Vagina (tissue), 2 donors: ENCODE results near the gene ETS1. TPM values are rescaled to one million over a fixed set of nuclear protein-coding genes. Genes with fewer than 3 reads are reported as not detected.

Experiments
- DNase-seq, 2 donors: peaks; one replicate each; pipeline ENCODE4 v3.0.0-alpha.2; 2017; ENCODE audit errors: extremely low spot score in 2 of 2
- H3K27ac ChIP-seq: fragments of 200-600 bp; sonication (generic); one replicate; pipeline ENCODE4 v1.5.1; 2019
- H3K27me3 ChIP-seq: fragments of 200-600 bp; sonication (generic); one replicate; pipeline ENCODE4 v1.5.1; 2019
- H3K36me3 ChIP-seq, 2 donors: fragments of 200-600 bp; sonication (generic); one replicate each; pipeline ENCODE4 v1.5.1; 2017 to 2019
- H3K4me1 ChIP-seq: fragments of 200-600 bp; sonication (generic); one replicate; pipeline ENCODE4 v1.5.1; 2019
- H3K4me3 ChIP-seq, 2 donors: fragments of 200-600 bp; sonication (generic); 1 replicate in 1 of 2; 2 replicates in 1 of 2; pipeline ENCODE4 v1.5.1; 2016 to 2019
- H3K9me3 ChIP-seq: fragments of 200-600 bp; sonication (generic); one replicate; pipeline ENCODE4 v1.5.1; 2019
- POLR2A ChIP-seq, 2 donors: fragments of 450-650 bp; IDR thresholded peaks; one replicate each; pipeline ENCODE4 v1.6.1; 2017; ENCODE audit warnings: antibody characterized with exemption in 2 of 2, mild to moderate bottlenecking in 2 of 2, moderate library complexity in 2 of 2
- POLR2AphosphoS5 ChIP-seq, 2 donors: sonication (generic); formaldehyde crosslinking; IDR thresholded peaks; one replicate each; pipeline ENCODE4 v1.9.0; 2017; ENCODE audit warnings: antibody characterized with exemption in 2 of 2, mild to moderate bottlenecking in 2 of 2, low read depth in 1 of 2; ENCODE audit not compliant: insufficient read depth in 1 of 2
- intact Hi-C: fragments of 100-400 bp; cut with DNase I; formaldehyde crosslinking; loops from one replicate; pipeline ENCODE4 v1.15.1; 2023
- total RNA-seq: library from RNA; depleted of rRNA; stranded (reverse); fragments of >200 nt; gene quantifications from one replicate; pipeline ENCODE4 v1.2.3, GENCODE V29; 2016
- TF ChIP-seq, protein P1 (sequence below), 3 experiments: fragments of 450-650 bp in 2 of 3; fragments of 200-600 bp in 1 of 3; sonication (generic) in 1 of 3; IDR thresholded peaks; one replicate each; pipeline ENCODE4 v1.5.1; 2017 to 2019; ENCODE audit warnings: antibody characterized with exemption in 3 of 3, mild to moderate bottlenecking in 2 of 3, moderate library complexity in 2 of 3

Gene ETS1
- total RNA-seq, 1 donor from 2014 or later, result 51.6 TPM

DNA sequence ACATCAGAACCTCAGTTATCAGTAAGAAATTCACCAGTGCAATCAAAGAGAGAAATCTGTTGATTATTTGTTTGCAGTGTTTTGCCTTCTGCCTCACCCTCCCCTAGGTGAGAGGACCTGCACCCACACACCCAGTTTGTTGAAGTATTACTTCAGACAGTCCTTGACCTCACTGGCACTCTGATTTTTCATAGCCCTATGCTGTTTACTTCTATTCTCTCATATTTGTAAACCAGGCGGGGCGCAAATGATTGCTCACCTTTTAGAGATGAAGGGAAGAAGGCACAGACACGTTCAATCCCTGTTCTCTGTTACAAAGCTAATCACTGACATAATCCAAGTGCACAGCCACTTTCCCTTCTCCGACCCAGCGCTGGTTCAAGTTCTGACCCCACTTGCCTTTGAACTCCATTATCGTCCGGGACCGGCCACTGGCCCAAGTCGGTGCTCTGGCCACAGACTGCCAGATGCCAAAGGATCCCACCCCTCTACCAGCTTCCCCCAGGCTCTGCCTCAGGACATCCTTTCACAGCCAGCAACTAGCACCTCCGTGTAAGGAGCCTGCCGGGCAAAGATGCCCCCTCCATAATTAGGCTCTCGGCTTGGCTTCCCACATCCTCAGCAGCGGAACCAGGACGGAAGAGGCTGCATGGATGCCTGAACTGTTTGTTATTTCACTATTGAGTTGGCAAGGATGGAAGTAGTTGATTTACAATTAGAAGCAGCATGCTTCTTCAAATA lies 1.7 kb downstream of the ETS1 start:
- TF ChIP-seq POLR2AphosphoS5 (IDR thresholded peaks at IDR 0.05; ENCODE audit: insufficient read depth in 1 of 2, low read depth in 1 of 2) (no peak), POLR2A (IDR thresholded peaks at IDR 0.05) (no peak)
- H3K4me1 ChIP-seq, result peaks cover 11% of the 10 kb centered on the region
- H3K27ac ChIP-seq, result peak overlapping the region; percentile 42
- intact Hi-C loops, result no loop called here
- no peaks in the 10 kb centered on the region for H3K27me3 ChIP-seq
- H3K9me3 ChIP-seq, result no peaks in the 10 kb centered on the region
- peak overlapping the region in 1 of 2 donors; percentile 3 for H3K4me3 ChIP-seq
- DNase-seq, result no peak
- H3K36me3 ChIP-seq, result no peaks in the 10 kb centered on the region

DNA sequence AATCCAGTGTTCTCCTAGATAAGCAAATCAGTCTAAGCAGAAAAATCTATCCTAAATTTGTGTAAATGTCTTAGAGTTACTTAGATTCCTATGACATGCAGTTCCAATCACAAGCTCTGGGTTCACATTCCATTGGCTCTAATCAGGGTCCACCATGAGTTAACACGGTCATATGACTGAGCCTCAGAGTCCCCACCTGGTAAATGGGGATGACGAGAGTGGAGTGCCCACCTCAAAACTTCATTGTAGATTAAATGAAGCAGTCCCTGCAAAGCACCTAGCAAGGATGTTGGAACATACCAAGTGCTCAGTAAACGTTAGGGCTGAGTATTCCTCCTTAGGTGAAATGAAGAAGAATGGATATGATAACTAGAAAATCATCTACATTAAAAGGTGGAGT lies 3.1 kb downstream of the ETS1 start:
- H3K36me3 ChIP-seq, result no peaks in the 10 kb centered on the region
- H3K27ac ChIP-seq, result no peak overlapping the region
- peaks cover 11% of the 10 kb centered on the region for H3K4me1 ChIP-seq
- DNase-seq, result no peak
- H3K27me3 ChIP-seq, result no peaks in the 10 kb centered on the region
- TF ChIP-seq, protein P1, sequence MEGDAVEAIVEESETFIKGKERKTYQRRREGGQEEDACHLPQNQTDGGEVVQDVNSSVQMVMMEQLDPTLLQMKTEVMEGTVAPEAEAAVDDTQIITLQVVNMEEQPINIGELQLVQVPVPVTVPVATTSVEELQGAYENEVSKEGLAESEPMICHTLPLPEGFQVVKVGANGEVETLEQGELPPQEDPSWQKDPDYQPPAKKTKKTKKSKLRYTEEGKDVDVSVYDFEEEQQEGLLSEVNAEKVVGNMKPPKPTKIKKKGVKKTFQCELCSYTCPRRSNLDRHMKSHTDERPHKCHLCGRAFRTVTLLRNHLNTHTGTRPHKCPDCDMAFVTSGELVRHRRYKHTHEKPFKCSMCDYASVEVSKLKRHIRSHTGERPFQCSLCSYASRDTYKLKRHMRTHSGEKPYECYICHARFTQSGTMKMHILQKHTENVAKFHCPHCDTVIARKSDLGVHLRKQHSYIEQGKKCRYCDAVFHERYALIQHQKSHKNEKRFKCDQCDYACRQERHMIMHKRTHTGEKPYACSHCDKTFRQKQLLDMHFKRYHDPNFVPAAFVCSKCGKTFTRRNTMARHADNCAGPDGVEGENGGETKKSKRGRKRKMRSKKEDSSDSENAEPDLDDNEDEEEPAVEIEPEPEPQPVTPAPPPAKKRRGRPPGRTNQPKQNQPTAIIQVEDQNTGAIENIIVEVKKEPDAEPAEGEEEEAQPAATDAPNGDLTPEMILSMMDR (IDR thresholded peaks at IDR 0.05), result no peak
- TF ChIP-seq POLR2A (IDR thresholded peaks at IDR 0.05) (no peak), POLR2AphosphoS5 (IDR thresholded peaks at IDR 0.05; ENCODE audit: insufficient read depth in 1 of 2, low read depth in 1 of 2) (no peak)
- H3K9me3 ChIP-seq, result no peaks in the 10 kb centered on the region
- H3K4me3 ChIP-seq, result no peak overlapping the region
- intact Hi-C loops, result no loop called here

DNA sequence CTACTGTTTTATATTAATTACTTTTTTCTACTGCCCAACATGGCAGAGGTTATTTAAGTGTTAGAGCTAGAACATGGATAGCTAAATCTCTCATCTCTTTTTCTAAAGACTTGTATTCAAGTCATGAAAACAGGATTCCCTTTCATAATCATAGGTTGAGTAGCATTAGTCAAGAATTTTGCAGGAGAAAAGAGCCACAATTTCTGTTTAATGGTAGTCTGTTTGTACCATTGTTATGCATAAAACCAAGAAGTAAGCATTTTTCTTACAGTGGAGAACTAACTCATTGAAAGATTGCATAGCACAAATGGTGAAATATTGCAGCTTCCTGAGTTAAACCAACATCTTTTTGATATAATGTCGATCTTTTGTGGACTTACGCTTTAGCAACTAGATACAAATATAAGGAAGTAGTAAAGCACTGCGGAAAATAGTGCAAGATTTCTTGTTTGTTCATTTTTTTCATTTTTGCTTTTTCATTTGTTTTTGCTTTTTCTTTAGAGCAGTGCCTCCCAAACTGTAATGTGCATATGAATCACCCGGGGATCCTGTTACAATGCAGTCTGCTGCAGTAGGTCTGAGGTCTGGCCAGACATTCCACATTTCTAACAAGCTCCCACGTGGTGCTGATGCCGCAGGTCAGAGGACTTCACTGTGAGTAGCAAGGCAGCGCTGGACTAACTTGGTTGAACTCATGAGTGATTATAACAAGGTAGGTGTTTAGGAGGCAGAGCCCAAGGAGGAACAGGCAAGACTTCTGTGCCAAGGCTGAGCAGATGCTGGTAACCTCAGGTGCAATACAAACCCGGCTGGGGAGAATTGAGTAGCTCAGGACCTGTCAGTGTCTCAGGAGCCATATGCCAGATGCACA lies 4.6 kb downstream of the ETS1 start:
- Histone ChIP-seq H3K27me3 (no peaks in the 10 kb centered on the region), H3K4me1 (peaks cover 12% of the 10 kb centered on the region), H3K4me3 (no peak overlapping the region), H3K9me3 (no peaks in the 10 kb centered on the region), H3K27ac (no peak overlapping the region), H3K36me3 (no peaks in the 10 kb centered on the region)
- TF ChIP-seq, protein P1 (IDR thresholded peaks at IDR 0.05), result no peak
- TF ChIP-seq POLR2AphosphoS5 (IDR thresholded peaks at IDR 0.05; ENCODE audit: insufficient read depth in 1 of 2, low read depth in 1 of 2) (no peak), POLR2A (IDR thresholded peaks at IDR 0.05) (no peak)
- DNase-seq, result no peak
- intact Hi-C loops, result no loop called here

DNA sequence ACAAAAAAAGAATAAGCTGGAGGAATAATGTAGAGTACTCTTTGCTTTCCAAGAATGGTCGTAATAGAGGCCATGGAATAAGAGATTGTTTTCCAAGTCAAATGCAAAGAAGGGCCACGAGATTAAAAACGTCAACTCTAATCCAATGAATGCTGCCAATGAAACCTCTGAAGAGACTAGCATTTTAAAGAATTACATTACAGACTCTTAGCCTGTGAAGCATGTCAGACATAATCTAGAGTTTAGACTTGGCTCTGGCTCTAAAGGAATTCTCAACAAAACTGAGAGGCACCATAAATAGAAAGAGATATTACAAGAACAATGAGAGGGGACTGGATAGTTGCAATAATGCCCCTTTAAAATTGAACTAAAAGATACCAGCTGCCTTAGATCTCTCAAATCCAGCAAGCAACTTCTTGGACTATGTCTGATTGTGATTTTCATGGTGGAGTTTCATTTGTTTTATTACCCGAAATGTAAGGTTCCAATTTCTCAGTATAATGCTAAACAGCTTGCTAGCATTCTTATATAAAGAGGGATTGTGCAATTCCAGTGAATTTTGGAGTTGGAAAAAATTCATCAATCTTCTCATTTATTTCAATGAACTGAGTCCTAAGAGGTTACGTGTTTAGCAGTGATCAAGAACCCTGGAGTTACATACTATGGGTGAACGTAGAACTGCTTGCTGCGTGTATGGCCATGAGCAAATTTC lies 5.6 kb downstream of the ETS1 start:
- Histone ChIP-seq H3K27me3 (no peaks in the 10 kb centered on the region), H3K27ac (peak overlapping the region; percentile 24), H3K4me3 (no peak overlapping the region), H3K36me3 (no peaks in the 10 kb centered on the region), H3K9me3 (no peaks in the 10 kb centered on the region), H3K4me1 (peaks cover 22% of the 10 kb centered on the region)
- intact Hi-C loops, result no loop called here
- no peak for DNase-seq
- TF ChIP-seq POLR2A (IDR thresholded peaks at IDR 0.05) (no peak), POLR2AphosphoS5 (IDR thresholded peaks at IDR 0.05; ENCODE audit: insufficient read depth in 1 of 2, low read depth in 1 of 2) (no peak)
- TF ChIP-seq, protein P1 (IDR thresholded peaks at IDR 0.05), result no peak

DNA sequence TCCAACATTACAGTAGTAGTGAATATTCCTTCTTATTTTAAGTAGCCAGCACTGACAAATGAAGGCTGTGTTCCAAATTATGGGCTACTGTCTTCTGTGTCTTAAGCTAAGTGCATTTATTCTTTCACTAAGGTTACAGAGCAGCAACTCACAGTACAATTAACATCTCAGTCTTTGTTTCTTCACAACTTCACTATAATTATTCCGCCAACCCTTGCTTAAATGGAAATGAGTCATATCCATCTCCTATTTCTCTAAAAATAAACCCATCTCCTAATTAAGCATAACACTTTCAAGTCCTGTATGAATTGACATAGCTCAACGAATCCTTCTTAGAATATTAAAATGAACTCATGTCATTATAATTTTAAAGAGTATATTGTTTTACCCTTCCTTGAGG lies 6.7 kb downstream of the ETS1 start:
- no peaks in the 10 kb centered on the region for H3K27me3 ChIP-seq
- no peak for DNase-seq
- TF ChIP-seq POLR2AphosphoS5 (IDR thresholded peaks at IDR 0.05; ENCODE audit: insufficient read depth in 1 of 2, low read depth in 1 of 2) (peak in 1 of 2 donors; percentile 34), POLR2A (IDR thresholded peaks at IDR 0.05) (no peak)
- H3K4me3 ChIP-seq, result no peak overlapping the region
- H3K4me1 ChIP-seq, result peaks cover 32% of the 10 kb centered on the region
- peak overlapping the region; percentile 24 for H3K27ac ChIP-seq
- H3K9me3 ChIP-seq, result no peaks in the 10 kb centered on the region
- no peaks in the 10 kb centered on the region for H3K36me3 ChIP-seq
- intact Hi-C loops, result no loop called here
